ENCODE data around the gene CENPF.

Gene CENPF

GRCh38 chr1:214615109-214615508, 12.1 kb downstream of the CENPF start:
- Mint-ChIP-seq H3K36me3 (ENCODE audit: low read depth) (peaks cover 83% of the 10 kb centered on the region), H3K27me3 (ENCODE audit: low read depth, poor library complexity) (no peaks in the 10 kb centered on the region), H3K4me1 (no peaks in the 10 kb centered on the region), H3K27ac (peak overlapping the region; percentile 17), H3K9me3 (peaks cover 19% of the 10 kb centered on the region), H3K4me3 (no peak overlapping the region)
- no peak for TF ChIP-seq CTCF (IDR thresholded peaks at IDR 0.05)
- DNase-seq = no peak

GRCh38 chr1:214615871-214616270, 12.9 kb downstream of the CENPF start:
- no peak overlapping the region for H3K27ac Mint-ChIP-seq
- no peak overlapping the region for H3K4me3 Mint-ChIP-seq
- peaks cover 11% of the 10 kb centered on the region for H3K9me3 Mint-ChIP-seq
- H3K27me3 Mint-ChIP-seq (ENCODE audit: low read depth, poor library complexity) = no peaks in the 10 kb centered on the region
- no peak for DNase-seq
- H3K4me1 Mint-ChIP-seq = no peaks in the 10 kb centered on the region
- peaks cover 83% of the 10 kb centered on the region for H3K36me3 Mint-ChIP-seq (ENCODE audit: low read depth)
- TF ChIP-seq CTCF (IDR thresholded peaks at IDR 0.05) = no peak

- Mint-ChIP-seq H3K4me3 (no peak overlapping the region), H3K36me3 (ENCODE audit: low read depth) (peaks cover 83% of the 10 kb centered on the region), H3K27ac (no peak overlapping the region), H3K4me1 (no peaks in the 10 kb centered on the region), H3K27me3 (ENCODE audit: low read depth, poor library complexity) (no peaks in the 10 kb centered on the region), H3K9me3 (no peaks in the 10 kb centered on the region)
- TF ChIP-seq CTCF (IDR thresholded peaks at IDR 0.05) = no peak
- DNase-seq = no peak
Observed at GRCh38 chr1:214617246-214617645, 14.3 kb downstream of the CENPF start.

DNA sequence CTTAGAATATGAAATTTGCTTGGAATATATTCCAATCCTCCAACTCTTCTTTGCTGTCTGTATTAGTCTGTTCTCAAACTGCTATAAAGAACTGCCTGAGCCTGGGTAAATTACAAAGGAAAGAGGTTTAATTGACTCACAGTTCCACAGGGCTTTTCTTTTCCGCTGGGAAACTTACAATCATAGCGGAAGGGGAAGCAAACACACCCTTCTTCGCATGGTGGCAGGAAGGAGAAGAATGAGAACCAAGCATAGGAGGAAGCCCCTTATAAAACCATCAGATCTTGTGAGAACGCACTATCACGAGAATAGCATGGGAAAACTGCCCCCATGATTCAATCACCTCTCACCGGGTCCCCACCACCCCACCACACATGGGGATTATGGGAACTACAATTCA, 14.8 kb downstream of the CENPF start:
- no peak overlapping the region for H3K4me3 Mint-ChIP-seq
- H3K36me3 Mint-ChIP-seq (ENCODE audit: low read depth) = peaks cover 84% of the 10 kb centered on the region
- H3K27ac Mint-ChIP-seq = no peak overlapping the region
- DNase-seq = no peak
- H3K27me3 Mint-ChIP-seq (ENCODE audit: low read depth, poor library complexity) = no peaks in the 10 kb centered on the region
- no peaks in the 10 kb centered on the region for H3K9me3 Mint-ChIP-seq
- H3K4me1 Mint-ChIP-seq = no peaks in the 10 kb centered on the region
- TF ChIP-seq CTCF (IDR thresholded peaks at IDR 0.05) = no peak

GRCh38 chr1:214621236-214621635, 18.2 kb downstream of the CENPF start:
- H3K4me1 Mint-ChIP-seq = no peaks in the 10 kb centered on the region
- H3K36me3 Mint-ChIP-seq (ENCODE audit: low read depth) = peaks cover 83% of the 10 kb centered on the region
- H3K9me3 Mint-ChIP-seq = peaks cover 4% of the 10 kb centered on the region
- TF ChIP-seq CTCF (IDR thresholded peaks at IDR 0.05) = no peak
- no peak for DNase-seq
- H3K27me3 Mint-ChIP-seq (ENCODE audit: low read depth, poor library complexity) = no peaks in the 10 kb centered on the region
- H3K27ac Mint-ChIP-seq = no peak overlapping the region
- H3K4me3 Mint-ChIP-seq = no peak overlapping the region

GRCh38 chr1:214623430-214623829, 20.4 kb downstream of the CENPF start:
- peaks cover 4% of the 10 kb centered on the region for H3K9me3 Mint-ChIP-seq
- peaks cover 78% of the 10 kb centered on the region for H3K36me3 Mint-ChIP-seq (ENCODE audit: low read depth)
- no peak overlapping the region for H3K4me3 Mint-ChIP-seq
- H3K27ac Mint-ChIP-seq = no peak overlapping the region
- no peaks in the 10 kb centered on the region for H3K4me1 Mint-ChIP-seq
- TF ChIP-seq CTCF (IDR thresholded peaks at IDR 0.05) = no peak
- DNase-seq = no peak
- no peaks in the 10 kb centered on the region for H3K27me3 Mint-ChIP-seq (ENCODE audit: low read depth, poor library complexity)
